Neural cell (in vitro differentiated cells): ENCODE results near the gene BCL2L11. TPM values are rescaled to one million over a fixed set of nuclear protein-coding genes. Genes with fewer than 3 reads are reported as not detected.

Experiments used
- H2AFZ ChIP-seq: fragments of 200-600, 300-800 bp; sonication (generic), shearing (Covaris generic); 2 replicates; pipeline ENCODE4 v1.6.0; 2014; ENCODE audit warnings: low read depth, mild to moderate bottlenecking, antibody characterized with exemption, low read length, moderate library complexity
- H3F3A ChIP-seq: fragments of 200-600 bp; shearing (Covaris generic); 2 replicates; pipeline ENCODE4 v1.6.1; 2016; ENCODE audit warnings: mild to moderate bottlenecking, moderate library complexity, mixed read lengths, antibody characterized with exemption, low read length; ENCODE audit not compliant: insufficient read depth, poor library complexity, severe bottlenecking
- H3K27ac ChIP-seq: fragments of 200-600, 300-800 bp; sonication (generic), shearing (Covaris generic); 2 replicates; pipeline ENCODE4 v1.5.1; 2014; ENCODE audit warnings: mild to moderate bottlenecking, low read length, moderate library complexity
- H3K27me3 ChIP-seq: fragments of 300-800, 200-600 bp; sonication (generic), shearing (Covaris generic); 2 replicates; pipeline ENCODE4 v1.6.0; 2014; ENCODE audit warnings: mild to moderate bottlenecking, low read depth, low read length, moderate library complexity; ENCODE audit not compliant: insufficient read depth
- H3K36me3 ChIP-seq: fragments of 300-800, 200-600 bp; sonication (generic), shearing (Covaris generic); 2 replicates; pipeline ENCODE4 v1.5.1; 2014; ENCODE audit warnings: mild to moderate bottlenecking, antibody characterized with exemption, low read length, moderate library complexity; ENCODE audit not compliant: insufficient read depth
- H3K4me2 ChIP-seq: fragments of 300-800, 200-600 bp; sonication (generic), shearing (Covaris generic); 2 replicates; pipeline ENCODE4 v1.6.0; 2014; ENCODE audit warnings: mild to moderate bottlenecking, low read length
- H3K4me3 ChIP-seq: fragments of 300-800, 200-600 bp; sonication (generic), shearing (Covaris generic); 2 replicates; pipeline ENCODE4 v1.5.1; 2014; ENCODE audit warnings: mild to moderate bottlenecking, low read length, moderate library complexity
- H3K79me2 ChIP-seq: fragments of 200-600 bp; shearing (Covaris generic); replicated peaks from 2 replicates; pipeline ENCODE4 v1.6.0; 2014; ENCODE audit warnings: mild to moderate bottlenecking, low read length, moderate library complexity; ENCODE audit not compliant: insufficient read depth
- H3K9ac ChIP-seq: fragments of 300-800, 200-600 bp; sonication (generic), shearing (Covaris generic); 2 replicates; pipeline ENCODE4 v1.6.1; 2016; ENCODE audit warnings: mild to moderate bottlenecking, low read length, mixed read lengths
- H3K9me2 ChIP-seq: fragments of 200-600 bp; shearing (Covaris generic); 2 replicates; pipeline ENCODE4 v1.6.1; 2016; ENCODE audit warnings: mild to moderate bottlenecking, low read length, mixed read lengths; ENCODE audit not compliant: insufficient read depth
- H3K9me3 ChIP-seq: fragments of 200-600, 300-800 bp; sonication (generic), shearing (Covaris generic); 2 replicates; pipeline ENCODE4 v1.6.1; 2016; ENCODE audit warnings: mild to moderate bottlenecking, mixed run types, low read length, moderate library complexity, mixed read lengths
- H4K20me1 ChIP-seq: fragments of 200-600 bp; shearing (Covaris generic); 2 replicates; pipeline ENCODE4 v1.6.1; 2016; ENCODE audit warnings: mild to moderate bottlenecking, mixed run types; ENCODE audit not compliant: insufficient read depth
- CTCF ChIP-seq: fragments of 450-650 bp; IDR thresholded peaks from 2 replicates; pipeline ENCODE4 v1.5.1; 2014; ENCODE audit warnings: antibody characterized with exemption, mild to moderate bottlenecking, moderate library complexity; ENCODE audit not compliant: poor library complexity, severe bottlenecking
- EP300 ChIP-seq: fragments of 450-650 bp; conservative IDR thresholded peaks from 2 replicates; pipeline ENCODE4 v1.6.1; 2014; ENCODE audit warnings: antibody characterized with exemption, mild to moderate bottlenecking, moderate library complexity; ENCODE audit not compliant: poor library complexity, severe bottlenecking
- EZH2 ChIP-seq: fragments of 200-600, 300-800 bp; shearing (Covaris generic), sonication (generic); IDR thresholded peaks from 2 replicates; pipeline ENCODE4 v1.6.1; 2014; ENCODE audit warnings: antibody characterized with exemption, low read length, borderline replicate concordance, mild to moderate bottlenecking; ENCODE audit not compliant: insufficient read depth, poor library complexity, severe bottlenecking
- MXI1 ChIP-seq: fragments of 450-650 bp; conservative IDR thresholded peaks from 2 replicates; pipeline ENCODE4 v1.6.1; 2014; ENCODE audit warnings: antibody characterized with exemption, mild to moderate bottlenecking; ENCODE audit not compliant: poor library complexity, severe bottlenecking
- POLR2AphosphoS5 ChIP-seq: IDR thresholded peaks from 2 replicates; pipeline ENCODE4 v1.6.1; 2012
- RAD21 ChIP-seq: fragments of 450-650 bp; conservative IDR thresholded peaks from 2 replicates; pipeline ENCODE4 v1.6.1; 2014; ENCODE audit warnings: antibody characterized with exemption, mild to moderate bottlenecking, moderate library complexity
- REST ChIP-seq: IDR thresholded peaks from 2 replicates; pipeline ENCODE4 v1.6.1; 2012; ENCODE audit warnings: borderline replicate concordance
- SMC3 ChIP-seq: fragments of 450-650 bp; conservative IDR thresholded peaks from 2 replicates; pipeline ENCODE4 v1.6.1; 2014; ENCODE audit warnings: antibody characterized with exemption, mild to moderate bottlenecking, moderate library complexity; ENCODE audit not compliant: poor library complexity
- TAF1 ChIP-seq: IDR thresholded peaks from 2 replicates; pipeline ENCODE4 v1.6.1; 2012; ENCODE audit warnings: low read depth
- polyA plus RNA-seq: library from polyadenylated mRNA; depleted of rRNA; stranded (reverse); fragments of >200 nt; gene quantifications from 2 replicates; pipeline ENCODE4 v1.2.3, GENCODE V29; 2014

BCL2L11 gene
- polyA plus RNA-seq, 1 donor from 2014 or later: 2.6 TPM

- H3K27me3 ChIP-seq: no peaks in the 10 kb centered on the region
- no peak overlapping the region for H3K4me3 ChIP-seq
- H3K27ac ChIP-seq: no peak overlapping the region
- H4K20me1 ChIP-seq: no peaks in the 10 kb centered on the region
- H3K4me2 ChIP-seq: no peak overlapping the region
- no peaks in the 10 kb centered on the region for H3K9me2 ChIP-seq
- no peak overlapping the region for H3K9ac ChIP-seq
- H3K79me2 ChIP-seq: no peaks in the 10 kb centered on the region
- no peak overlapping the region for H2AFZ ChIP-seq
- H3F3A ChIP-seq: no peaks in the 10 kb centered on the region
- H3K9me3 ChIP-seq: no peaks in the 10 kb centered on the region
- TF ChIP-seq RAD21: no peak
- TF ChIP-seq EP300: no peak
- no peak for TF ChIP-seq EZH2
- TF ChIP-seq SMC3: no peak
- TF ChIP-seq CTCF: no peak
- TF ChIP-seq POLR2AphosphoS5: no peak
- TF ChIP-seq TAF1: no peak
- no peak for TF ChIP-seq REST
- TF ChIP-seq MXI1: no peak
- H3K36me3 ChIP-seq: no peaks in the 10 kb centered on the region
Measured at GRCh38 chr2:111201214-111201613, 80.5 kb downstream of the BCL2L11 start.

GRCh38 chr2:111202266-111203040 is 81.7 kb downstream of the BCL2L11 start:
- no peak for TF ChIP-seq SMC3
- no peak for TF ChIP-seq EZH2
- no peak for TF ChIP-seq REST
- TF ChIP-seq RAD21: no peak
- no peak for TF ChIP-seq MXI1
- no peak for TF ChIP-seq TAF1
- no peak for TF ChIP-seq EP300
- TF ChIP-seq POLR2AphosphoS5: no peak
- TF ChIP-seq CTCF: no peak
- H4K20me1 ChIP-seq: no peaks in the 10 kb centered on the region
- H3K9ac ChIP-seq: no peak overlapping the region
- no peaks in the 10 kb centered on the region for H3F3A ChIP-seq
- H3K4me2 ChIP-seq: no peak overlapping the region
- no peaks in the 10 kb centered on the region for H3K9me3 ChIP-seq
- H2AFZ ChIP-seq: no peak overlapping the region
- no peaks in the 10 kb centered on the region for H3K27me3 ChIP-seq
- H3K4me3 ChIP-seq: no peak overlapping the region
- no peaks in the 10 kb centered on the region for H3K36me3 ChIP-seq
- no peaks in the 10 kb centered on the region for H3K79me2 ChIP-seq
- no peaks in the 10 kb centered on the region for H3K9me2 ChIP-seq
- no peak overlapping the region for H3K27ac ChIP-seq
